GM23338 (cell line): ENCODE results near the gene BRSK2.

ENCODE experiments used
- EZH2 ChIP-seq: fragments of 200-600 bp; sonication (generic); IDR thresholded peaks from one replicate; pipeline ENCODE4 v1.8.0; 2017; ENCODE audit warnings: antibody characterized with exemption, mild to moderate bottlenecking, low read depth; ENCODE audit not compliant: unreplicated experiment
- EZH2phosphoT487 ChIP-seq: fragments of 200-600 bp; sonication (generic); IDR thresholded peaks from one replicate; pipeline ENCODE4 v1.8.1; 2018; ENCODE audit warnings: antibody characterized with exemption; ENCODE audit not compliant: unreplicated experiment
- POLR2AphosphoS5 ChIP-seq: IDR thresholded peaks from 2 replicates; pipeline ENCODE4 v1.6.1; 2016; ENCODE audit warnings: antibody characterized with exemption, low read depth
- TF ChIP-seq, protein P1 (sequence below), 2 experiments: fragments of 200-600 bp in 1 of 2; sonication (generic) in 1 of 2; conservative IDR thresholded peaks; 2 replicates each; pipeline versions ENCODE4 v1.5.1 to v1.6.1; 2016 to 2017; ENCODE audit warnings: antibody characterized with exemption in 2 of 2, low read depth in 2 of 2, mild to moderate bottlenecking in 2 of 2, moderate library complexity in 1 of 2
- TF ChIP-seq, protein P2 (sequence below): IDR thresholded peaks from one replicate; pipeline ENCODE4 v1.6.1; 2018; ENCODE audit warnings: antibody characterized with exemption; ENCODE audit not compliant: unreplicated experiment

DNA sequence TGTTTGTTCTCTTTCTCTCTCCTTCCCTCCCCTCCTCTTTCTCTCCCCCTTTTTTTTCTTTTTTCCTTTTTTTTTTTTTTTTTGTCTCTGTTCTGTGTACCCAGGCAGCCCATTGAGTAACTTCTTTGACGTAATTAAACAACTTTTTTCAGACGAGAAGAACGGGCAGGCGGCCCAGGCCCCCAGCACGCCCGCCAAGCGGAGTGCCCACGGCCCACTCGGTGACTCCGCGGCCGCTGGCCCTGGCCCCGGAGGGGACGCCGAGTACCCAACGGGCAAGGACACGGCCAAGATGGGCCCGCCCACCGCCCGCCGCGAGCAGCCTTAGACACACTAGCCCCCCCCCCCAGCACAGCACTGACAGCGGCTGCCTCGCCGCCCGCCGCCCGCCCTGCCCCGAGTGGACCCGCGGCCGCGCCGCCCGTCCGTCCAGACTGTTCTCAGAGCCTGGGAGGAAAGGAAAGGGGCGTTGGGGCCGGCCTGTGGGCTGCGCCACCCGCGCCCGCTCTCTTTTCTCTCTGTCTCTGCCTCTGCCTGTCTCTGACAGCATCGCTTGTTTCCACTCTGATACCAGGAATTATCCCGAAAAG lies 70.8 kb downstream of the BRSK2 start:
- TF ChIP-seq, protein P1, sequence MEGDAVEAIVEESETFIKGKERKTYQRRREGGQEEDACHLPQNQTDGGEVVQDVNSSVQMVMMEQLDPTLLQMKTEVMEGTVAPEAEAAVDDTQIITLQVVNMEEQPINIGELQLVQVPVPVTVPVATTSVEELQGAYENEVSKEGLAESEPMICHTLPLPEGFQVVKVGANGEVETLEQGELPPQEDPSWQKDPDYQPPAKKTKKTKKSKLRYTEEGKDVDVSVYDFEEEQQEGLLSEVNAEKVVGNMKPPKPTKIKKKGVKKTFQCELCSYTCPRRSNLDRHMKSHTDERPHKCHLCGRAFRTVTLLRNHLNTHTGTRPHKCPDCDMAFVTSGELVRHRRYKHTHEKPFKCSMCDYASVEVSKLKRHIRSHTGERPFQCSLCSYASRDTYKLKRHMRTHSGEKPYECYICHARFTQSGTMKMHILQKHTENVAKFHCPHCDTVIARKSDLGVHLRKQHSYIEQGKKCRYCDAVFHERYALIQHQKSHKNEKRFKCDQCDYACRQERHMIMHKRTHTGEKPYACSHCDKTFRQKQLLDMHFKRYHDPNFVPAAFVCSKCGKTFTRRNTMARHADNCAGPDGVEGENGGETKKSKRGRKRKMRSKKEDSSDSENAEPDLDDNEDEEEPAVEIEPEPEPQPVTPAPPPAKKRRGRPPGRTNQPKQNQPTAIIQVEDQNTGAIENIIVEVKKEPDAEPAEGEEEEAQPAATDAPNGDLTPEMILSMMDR (conservative IDR thresholded peaks at IDR 0.05; ENCODE audit: low read depth in 2 of 2), result no peak
- TF ChIP-seq POLR2AphosphoS5, result no peak
- TF ChIP-seq, protein P2, sequence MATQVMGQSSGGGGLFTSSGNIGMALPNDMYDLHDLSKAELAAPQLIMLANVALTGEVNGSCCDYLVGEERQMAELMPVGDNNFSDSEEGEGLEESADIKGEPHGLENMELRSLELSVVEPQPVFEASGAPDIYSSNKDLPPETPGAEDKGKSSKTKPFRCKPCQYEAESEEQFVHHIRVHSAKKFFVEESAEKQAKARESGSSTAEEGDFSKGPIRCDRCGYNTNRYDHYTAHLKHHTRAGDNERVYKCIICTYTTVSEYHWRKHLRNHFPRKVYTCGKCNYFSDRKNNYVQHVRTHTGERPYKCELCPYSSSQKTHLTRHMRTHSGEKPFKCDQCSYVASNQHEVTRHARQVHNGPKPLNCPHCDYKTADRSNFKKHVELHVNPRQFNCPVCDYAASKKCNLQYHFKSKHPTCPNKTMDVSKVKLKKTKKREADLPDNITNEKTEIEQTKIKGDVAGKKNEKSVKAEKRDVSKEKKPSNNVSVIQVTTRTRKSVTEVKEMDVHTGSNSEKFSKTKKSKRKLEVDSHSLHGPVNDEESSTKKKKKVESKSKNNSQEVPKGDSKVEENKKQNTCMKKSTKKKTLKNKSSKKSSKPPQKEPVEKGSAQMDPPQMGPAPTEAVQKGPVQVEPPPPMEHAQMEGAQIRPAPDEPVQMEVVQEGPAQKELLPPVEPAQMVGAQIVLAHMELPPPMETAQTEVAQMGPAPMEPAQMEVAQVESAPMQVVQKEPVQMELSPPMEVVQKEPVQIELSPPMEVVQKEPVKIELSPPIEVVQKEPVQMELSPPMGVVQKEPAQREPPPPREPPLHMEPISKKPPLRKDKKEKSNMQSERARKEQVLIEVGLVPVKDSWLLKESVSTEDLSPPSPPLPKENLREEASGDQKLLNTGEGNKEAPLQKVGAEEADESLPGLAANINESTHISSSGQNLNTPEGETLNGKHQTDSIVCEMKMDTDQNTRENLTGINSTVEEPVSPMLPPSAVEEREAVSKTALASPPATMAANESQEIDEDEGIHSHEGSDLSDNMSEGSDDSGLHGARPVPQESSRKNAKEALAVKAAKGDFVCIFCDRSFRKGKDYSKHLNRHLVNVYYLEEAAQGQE, result no peak
- no peak for TF ChIP-seq EZH2phosphoT487
- no peak for TF ChIP-seq EZH2
